Panc1 (cell line): Measurements from ENCODE around the gene SHANK1.
"Not testable (repeated sequence)": the region's sequence is repeated elsewhere in the genome, so short reads cannot be mapped to it uniquely, and the experiment has no call there.

ENCODE experiments used
- POLR2AphosphoS5 ChIP-seq: IDR thresholded peaks from 2 replicates; pipeline ENCODE4 v1.6.1; 2012; ENCODE audit warnings: mild to moderate bottlenecking, low read depth, low read length, moderate library complexity
- TCF7L2 ChIP-seq: IDR thresholded peaks from 2 replicates; pipeline ENCODE4 v1.6.1; 2011; ENCODE audit warnings: mild to moderate bottlenecking, low read depth, low read length, inconsistent platforms
- TF ChIP-seq, protein P1 (sequence below): fragments of 450-650 bp; IDR thresholded peaks from 2 replicates; pipeline ENCODE4 v1.5.1; 2017; ENCODE audit warnings: mild to moderate bottlenecking
- TF ChIP-seq, protein P2 (sequence below), 2 experiments: IDR thresholded peaks; 2 replicates each; pipeline ENCODE4 v1.6.1; 2011 to 2012; ENCODE audit warnings: low read depth in 2 of 2, control low read depth in 1 of 2, low read length in 1 of 2, mild to moderate bottlenecking in 1 of 2, moderate library complexity in 1 of 2; ENCODE audit not compliant: insufficient read depth in 1 of 2

DNA sequence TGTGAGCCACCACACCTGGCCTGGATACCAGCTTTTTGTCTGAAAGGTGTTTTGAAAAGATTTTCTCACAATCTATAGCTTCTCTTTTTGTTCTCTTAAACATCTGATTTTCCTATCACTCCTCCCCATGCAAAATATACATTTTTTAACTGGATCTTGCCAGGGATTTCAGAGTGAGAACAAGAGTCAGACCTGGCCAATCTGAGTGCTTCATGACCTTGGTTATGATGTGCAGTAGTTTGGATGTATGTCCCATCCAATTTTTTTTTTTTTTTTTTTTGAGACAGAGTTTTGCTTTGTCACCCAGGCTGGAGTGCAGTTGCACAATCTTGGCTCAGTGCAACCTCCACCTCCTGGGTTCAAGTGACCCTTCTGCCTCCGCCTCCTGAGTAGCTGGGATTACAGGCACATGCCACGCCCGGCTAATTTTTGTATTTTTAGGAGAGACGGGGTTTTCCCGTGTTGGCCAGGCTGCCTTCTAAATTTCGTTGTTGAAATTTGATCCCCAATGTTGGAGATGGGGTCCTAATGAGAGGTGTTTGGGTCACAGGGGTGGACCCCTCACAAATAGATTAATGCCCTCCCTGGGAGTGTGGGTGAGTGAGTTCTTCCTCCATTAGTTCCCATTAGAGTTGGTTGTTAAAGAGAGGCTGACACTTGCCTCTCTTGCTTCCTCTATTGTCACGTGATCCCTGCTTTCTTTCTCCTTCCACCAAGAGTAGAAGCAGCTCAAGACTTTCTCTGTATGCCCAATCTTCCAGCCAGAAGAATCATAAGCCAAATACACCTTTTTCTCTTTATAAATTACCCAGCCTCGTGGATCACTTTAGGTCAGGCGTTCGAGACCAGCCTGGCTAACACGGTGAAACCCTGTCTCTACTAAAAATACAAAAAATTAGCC is 106.8 kb downstream of the SHANK1 start:
- TF ChIP-seq, protein P1, sequence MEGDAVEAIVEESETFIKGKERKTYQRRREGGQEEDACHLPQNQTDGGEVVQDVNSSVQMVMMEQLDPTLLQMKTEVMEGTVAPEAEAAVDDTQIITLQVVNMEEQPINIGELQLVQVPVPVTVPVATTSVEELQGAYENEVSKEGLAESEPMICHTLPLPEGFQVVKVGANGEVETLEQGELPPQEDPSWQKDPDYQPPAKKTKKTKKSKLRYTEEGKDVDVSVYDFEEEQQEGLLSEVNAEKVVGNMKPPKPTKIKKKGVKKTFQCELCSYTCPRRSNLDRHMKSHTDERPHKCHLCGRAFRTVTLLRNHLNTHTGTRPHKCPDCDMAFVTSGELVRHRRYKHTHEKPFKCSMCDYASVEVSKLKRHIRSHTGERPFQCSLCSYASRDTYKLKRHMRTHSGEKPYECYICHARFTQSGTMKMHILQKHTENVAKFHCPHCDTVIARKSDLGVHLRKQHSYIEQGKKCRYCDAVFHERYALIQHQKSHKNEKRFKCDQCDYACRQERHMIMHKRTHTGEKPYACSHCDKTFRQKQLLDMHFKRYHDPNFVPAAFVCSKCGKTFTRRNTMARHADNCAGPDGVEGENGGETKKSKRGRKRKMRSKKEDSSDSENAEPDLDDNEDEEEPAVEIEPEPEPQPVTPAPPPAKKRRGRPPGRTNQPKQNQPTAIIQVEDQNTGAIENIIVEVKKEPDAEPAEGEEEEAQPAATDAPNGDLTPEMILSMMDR = not testable (repeated sequence)
- TF ChIP-seq TCF7L2, POLR2AphosphoS5: not testable (repeated sequence)
- TF ChIP-seq, protein P2, sequence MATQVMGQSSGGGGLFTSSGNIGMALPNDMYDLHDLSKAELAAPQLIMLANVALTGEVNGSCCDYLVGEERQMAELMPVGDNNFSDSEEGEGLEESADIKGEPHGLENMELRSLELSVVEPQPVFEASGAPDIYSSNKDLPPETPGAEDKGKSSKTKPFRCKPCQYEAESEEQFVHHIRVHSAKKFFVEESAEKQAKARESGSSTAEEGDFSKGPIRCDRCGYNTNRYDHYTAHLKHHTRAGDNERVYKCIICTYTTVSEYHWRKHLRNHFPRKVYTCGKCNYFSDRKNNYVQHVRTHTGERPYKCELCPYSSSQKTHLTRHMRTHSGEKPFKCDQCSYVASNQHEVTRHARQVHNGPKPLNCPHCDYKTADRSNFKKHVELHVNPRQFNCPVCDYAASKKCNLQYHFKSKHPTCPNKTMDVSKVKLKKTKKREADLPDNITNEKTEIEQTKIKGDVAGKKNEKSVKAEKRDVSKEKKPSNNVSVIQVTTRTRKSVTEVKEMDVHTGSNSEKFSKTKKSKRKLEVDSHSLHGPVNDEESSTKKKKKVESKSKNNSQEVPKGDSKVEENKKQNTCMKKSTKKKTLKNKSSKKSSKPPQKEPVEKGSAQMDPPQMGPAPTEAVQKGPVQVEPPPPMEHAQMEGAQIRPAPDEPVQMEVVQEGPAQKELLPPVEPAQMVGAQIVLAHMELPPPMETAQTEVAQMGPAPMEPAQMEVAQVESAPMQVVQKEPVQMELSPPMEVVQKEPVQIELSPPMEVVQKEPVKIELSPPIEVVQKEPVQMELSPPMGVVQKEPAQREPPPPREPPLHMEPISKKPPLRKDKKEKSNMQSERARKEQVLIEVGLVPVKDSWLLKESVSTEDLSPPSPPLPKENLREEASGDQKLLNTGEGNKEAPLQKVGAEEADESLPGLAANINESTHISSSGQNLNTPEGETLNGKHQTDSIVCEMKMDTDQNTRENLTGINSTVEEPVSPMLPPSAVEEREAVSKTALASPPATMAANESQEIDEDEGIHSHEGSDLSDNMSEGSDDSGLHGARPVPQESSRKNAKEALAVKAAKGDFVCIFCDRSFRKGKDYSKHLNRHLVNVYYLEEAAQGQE (IDR thresholded peaks at IDR 0.05; ENCODE audit: insufficient read depth in 1 of 2, low read depth in 2 of 2, low read length in 1 of 2) = not testable (repeated sequence)
